HG03432 (cell line): ENCODE measurements around the gene PKP2.
A peak's percentile ranks its signal among the peaks of the same experiment; 100 is the strongest.

Experiments
- ATAC-seq: cut with Tn5 transposase; IDR thresholded peaks from one replicate; pipeline ENCODE4 v1.9.1; 2021; ENCODE audit warnings: mild to moderate bottlenecking, moderate library complexity; ENCODE audit not compliant: unreplicated experiment

The PKP2 gene

GRCh38 chr12:32896432-32897280, at the start of gene PKP2:
Gene PKP2, minus strand, starts transcription at chr12:32896777. Its CDS starts 46 bp downstream, at chr12:32896731.
- ATAC-seq = peak; percentile 79

GRCh38 chr12:32944195-32944594, 47.6 kb upstream of the PKP2 start:
- ATAC-seq = no peak

- ATAC-seq = no peak
Measured at GRCh38 chr12:32939801-32940200, 43.2 kb upstream of the PKP2 start.

- ATAC-seq = no peak
Measured at GRCh38 chr12:32926963-32927362, 30.4 kb upstream of the PKP2 start.

- ATAC-seq = no peak
Measured at GRCh38 chr12:32926356-32926755, 29.8 kb upstream of the PKP2 start.

GRCh38 chr12:32922546-32923297, 26.1 kb upstream of the PKP2 start:
- no peak for ATAC-seq

- ATAC-seq = no peak
Measured at GRCh38 chr12:32921397-32921796, 24.8 kb upstream of the PKP2 start.

- no peak for ATAC-seq
Measured at GRCh38 chr12:32920506-32921085, 24.0 kb upstream of the PKP2 start.

- peak; percentile 78 for ATAC-seq
Measured at GRCh38 chr12:32918890-32919801, 22.6 kb upstream of the PKP2 start.

- no peak for ATAC-seq
Measured at GRCh38 chr12:32917094-32917611, 20.6 kb upstream of the PKP2 start.

- ATAC-seq = no peak
Measured at GRCh38 chr12:32907898-32908476, 11.4 kb upstream of the PKP2 start.

GRCh38 chr12:32907166-32907565, 10.6 kb upstream of the PKP2 start:
- ATAC-seq = no peak

GRCh38 chr12:32906399-32907165, 10.0 kb upstream of the PKP2 start:
- ATAC-seq = peak; percentile 99

GRCh38 chr12:32903763-32904162, 7.2 kb upstream of the PKP2 start:
- ATAC-seq = no peak

GRCh38 chr12:32903318-32903717, 6.7 kb upstream of the PKP2 start:
- ATAC-seq = no peak

GRCh38 chr12:32902287-32902997, 5.9 kb upstream of the PKP2 start:
- peak; percentile 50 for ATAC-seq

GRCh38 chr12:32901553-32901952, 5.0 kb upstream of the PKP2 start:
- ATAC-seq = no peak

- no peak for ATAC-seq
Measured at GRCh38 chr12:32897687-32898573, 1.4 kb upstream of the PKP2 start.
